H1 (cell line): ENCODE results near the gene HOXD12. TPM values are rescaled to one million over a fixed set of nuclear protein-coding genes. Genes with fewer than 3 reads are reported as not detected.

Experiments
- CTCF ChIA-PET: fragments of 300-600 bp; sonication (Branson Sonifier 250); formaldehyde crosslinking; loops from one replicate; lab custom pipeline; 2021; ENCODE audit not compliant: partially characterized antibody; lab: Charles Lee
- POLR2A ChIA-PET: fragments of 300-600 bp; sonication (Branson Sonifier 250); formaldehyde crosslinking; loops from one replicate; lab custom pipeline; 2021; ENCODE audit warnings: inconsistent platforms; ENCODE audit not compliant: partially characterized antibody; lab: Charles Lee
- DNase-seq, 2 experiments: peaks; one replicate each; pipeline versions ENCODE4 v3.0.0 to v3.0.0-alpha.2; 2010 to 2022; ENCODE audit warnings: low spot score in 2 of 2, low read depth in 1 of 2, mixed read lengths in 1 of 2
- FAIRE-seq: peaks from 2 replicates; lab custom pipeline; 2011; peaks lifted over from hg19 to GRCh38; lab: Jason Lieb, UNC
- H2AFZ ChIP-seq: 2 replicates; pipeline ENCODE4 v1.8.1; 2012; ENCODE audit warnings: low read length, inconsistent platforms
- H2AK5ac ChIP-seq: 2 replicates; pipeline ENCODE4 v1.6.1; 2013; ENCODE audit warnings: low read depth, low read length
- H2BK120ac ChIP-seq: replicated peaks from 2 replicates; pipeline ENCODE3; 2013; ENCODE audit warnings: low read depth, low read length, inconsistent platforms
- H2BK12ac ChIP-seq: 2 replicates; pipeline ENCODE4 v1.6.1; 2013; ENCODE audit warnings: low read depth, low read length
- H2BK15ac ChIP-seq: 2 replicates; pipeline ENCODE4 v1.6.1; 2013; ENCODE audit warnings: low read length
- H2BK20ac ChIP-seq: 2 replicates; pipeline ENCODE4 v1.6.1; 2013; ENCODE audit warnings: low read length
- H2BK5ac ChIP-seq: 2 replicates; pipeline ENCODE4 v1.6.1; 2013; ENCODE audit warnings: low read depth, low read length
- H3K14ac ChIP-seq: 2 replicates; pipeline ENCODE4 v1.6.1; 2013; ENCODE audit warnings: inconsistent platforms; ENCODE audit not compliant: insufficient read length
- H3K18ac ChIP-seq: 2 replicates; pipeline ENCODE4 v1.6.1; 2013; ENCODE audit warnings: low read length; ENCODE audit errors: extremely low read depth
- H3K23ac ChIP-seq: 2 replicates; pipeline ENCODE4 v1.6.1; 2013; ENCODE audit warnings: inconsistent platforms; ENCODE audit not compliant: insufficient read length
- H3K23me2 ChIP-seq: 2 replicates; pipeline ENCODE4 v1.6.1; 2013; ENCODE audit warnings: low read depth, low read length
- H3K27ac ChIP-seq: 2 replicates; pipeline ENCODE4 v1.6.1; 2011; ENCODE audit warnings: low read depth, low read length, inconsistent platforms
- H3K27me3 ChIP-seq, 4 experiments: replicated peaks in 1 of 4; 1 replicate in 1 of 4; 2 replicates in 3 of 4; pipeline versions ENCODE4 v1.6.1 to v1.8.1; 2011 to 2013; ENCODE audit warnings: low read length in 3 of 4, mild to moderate bottlenecking in 3 of 4, inconsistent platforms in 2 of 4, mixed read lengths in 2 of 4, moderate library complexity in 1 of 4; ENCODE audit not compliant: control insufficient read depth in 3 of 4, insufficient read depth in 3 of 4; ENCODE audit errors: extremely low read depth in 1 of 4
- H3K36me3 ChIP-seq, 4 experiments: 2 replicates each; pipeline versions ENCODE4 v1.6.1 to v1.8.1; 2011 to 2013; ENCODE audit warnings: mild to moderate bottlenecking in 4 of 4, low read length in 3 of 4, moderate library complexity in 2 of 4, control low read depth in 1 of 4, inconsistent platforms in 1 of 4; ENCODE audit not compliant: insufficient read depth in 4 of 4, control insufficient read depth in 2 of 4
- H3K4ac ChIP-seq: replicated peaks from 2 replicates; pipeline ENCODE3; 2013; ENCODE audit warnings: low read length, low read depth, mixed read lengths, inconsistent platforms; ENCODE audit not compliant: insufficient read length
- H3K4me1 ChIP-seq, 4 experiments: replicated peaks in 1 of 4; 1 replicate in 1 of 4; 2 replicates in 3 of 4; pipeline versions ENCODE4 v1.6.1 to v1.8.1; 2011 to 2013; ENCODE audit warnings: low read length in 3 of 4, inconsistent platforms in 2 of 4, mixed read lengths in 1 of 4; ENCODE audit not compliant: insufficient read depth in 4 of 4, control insufficient read depth in 3 of 4
- H3K4me2 ChIP-seq, 2 experiments: 2 replicates each; pipeline versions ENCODE4 v1.6.1 to v1.8.1; 2011 to 2013; ENCODE audit warnings: low read depth in 2 of 2, low read length in 2 of 2, control low read depth in 1 of 2, inconsistent platforms in 1 of 2, mild to moderate bottlenecking in 1 of 2; ENCODE audit not compliant: insufficient read depth in 1 of 2
- H3K4me3 ChIP-seq, 4 experiments: fragments of 200-600, 300-600 bp in 1 of 4; sonication (generic), shearing (Covaris generic), sonication (Bioruptor Twin) in 1 of 4; 2 replicates each; pipeline versions ENCODE4 v1.5.1 to v1.8.1; 2011 to 2016; ENCODE audit warnings: low read length in 4 of 4, low read depth in 3 of 4, control low read depth in 2 of 4, inconsistent platforms in 2 of 4, mild to moderate bottlenecking in 2 of 4, mixed read lengths in 1 of 4, moderate library complexity in 1 of 4; ENCODE audit not compliant: insufficient read depth in 2 of 4; ENCODE audit errors: extremely low read depth in 1 of 4
- H3K56ac ChIP-seq: replicated peaks from 2 replicates; pipeline ENCODE3; 2013; ENCODE audit warnings: low read depth, mild to moderate bottlenecking, mixed read lengths, low read length, inconsistent platforms; ENCODE audit not compliant: insufficient read length
- H3K79me1 ChIP-seq: 2 replicates; pipeline ENCODE4 v1.6.1; 2013; ENCODE audit warnings: low read depth, low read length, control low read depth
- H3K79me2 ChIP-seq, 2 experiments: 2 replicates each; pipeline versions ENCODE4 v1.6.1 to v1.8.1; 2012 to 2013; ENCODE audit warnings: low read length in 2 of 2, mild to moderate bottlenecking in 2 of 2, inconsistent platforms in 1 of 2; ENCODE audit not compliant: insufficient read depth in 2 of 2, control insufficient read depth in 1 of 2
- H3K9ac ChIP-seq, 4 experiments: replicated peaks in 1 of 4; 1 replicate in 1 of 4; 2 replicates in 3 of 4; pipeline versions ENCODE4 v1.6.1 to v1.8.1; 2011 to 2013; ENCODE audit warnings: low read depth in 3 of 4, low read length in 3 of 4, control low read depth in 2 of 4, mild to moderate bottlenecking in 2 of 4, moderate library complexity in 2 of 4, inconsistent platforms in 1 of 4; ENCODE audit errors: extremely low read depth in 1 of 4
- H3K9me3 ChIP-seq, 2 experiments: 2 replicates each; pipeline versions ENCODE4 v1.6.1 to v1.8.1; 2012 to 2013; ENCODE audit warnings: mild to moderate bottlenecking in 2 of 2, moderate library complexity in 2 of 2, control low read depth in 1 of 2, inconsistent platforms in 1 of 2, low read depth in 1 of 2, low read length in 1 of 2, mixed read lengths in 1 of 2; ENCODE audit not compliant: insufficient read depth in 2 of 2
- H4K20me1 ChIP-seq, 2 experiments: replicated peaks in 1 of 2; 2 replicates each; pipeline versions ENCODE3 to v1.8.1; 2011 to 2013; ENCODE audit warnings: inconsistent platforms in 2 of 2, low read length in 2 of 2, mild to moderate bottlenecking in 1 of 2; ENCODE audit not compliant: insufficient read depth in 2 of 2, control insufficient read depth in 1 of 2
- H4K5ac ChIP-seq: 2 replicates; pipeline ENCODE4 v1.6.1; 2013; ENCODE audit warnings: low read length, low read depth, mixed read lengths, inconsistent platforms; ENCODE audit not compliant: insufficient read length
- H4K8ac ChIP-seq: 2 replicates; pipeline ENCODE4 v1.8.0; 2013; ENCODE audit warnings: mild to moderate bottlenecking, moderate library complexity, low read length, inconsistent platforms; ENCODE audit not compliant: insufficient read depth; ENCODE audit errors: extremely low read depth
- H4K91ac ChIP-seq: replicated peaks from 2 replicates; pipeline ENCODE3; 2013; ENCODE audit warnings: low read length, mixed read lengths, inconsistent platforms; ENCODE audit not compliant: insufficient read length
- CTCF ChIP-seq, 3 experiments: IDR thresholded peaks; 1 replicate in 2 of 3; 2 replicates in 1 of 3; pipeline versions ENCODE4 v1.5.1 to v1.6.1; 2011; ENCODE audit warnings: low read length in 3 of 3, mild to moderate bottlenecking in 3 of 3, inconsistent platforms in 2 of 3, low read depth in 1 of 3, moderate library complexity in 1 of 3; ENCODE audit not compliant: insufficient read depth in 1 of 3; ENCODE audit errors: control extremely low read depth in 1 of 3
- EZH2 ChIP-seq: fragments of 200-600 bp; sonication (generic); IDR thresholded peaks from 2 replicates; pipeline ENCODE4 v1.7.1; 2012; ENCODE audit warnings: low read depth, mild to moderate bottlenecking, moderate library complexity, low read length, inconsistent platforms; ENCODE audit not compliant: severe bottlenecking
- JUND ChIP-seq: IDR thresholded peaks from 2 replicates; pipeline ENCODE4 v1.6.1; 2011; ENCODE audit warnings: mild to moderate bottlenecking, improper control_type of control experiment, low read length
- MAX ChIP-seq: IDR thresholded peaks from 2 replicates; pipeline ENCODE4 v1.6.1; 2012; ENCODE audit warnings: inconsistent platforms
- POLR2AphosphoS5 ChIP-seq: IDR thresholded peaks from 2 replicates; pipeline ENCODE4 v1.6.1; 2011; ENCODE audit warnings: low read depth, low read length
- RNF2 ChIP-seq: fragments of 200-900, 300-1000 bp; sonication (generic); IDR thresholded peaks from 2 replicates; pipeline ENCODE4 v1.7.1; 2016; ENCODE audit warnings: borderline replicate concordance, low read depth, mild to moderate bottlenecking, antibody characterized with exemption, low read length; ENCODE audit not compliant: poor library complexity, severe bottlenecking; ENCODE audit errors: missing control alignments
- SUZ12 ChIP-seq: fragments of 200-600 bp; sonication (generic); IDR thresholded peaks from 2 replicates; pipeline ENCODE4 v1.6.1; 2012; ENCODE audit warnings: mild to moderate bottlenecking, inconsistent platforms, low read length, moderate library complexity, mixed read lengths
- ZNF274 ChIP-seq: IDR thresholded peaks from 2 replicates; pipeline ENCODE4 v1.7.0; 2012; ENCODE audit warnings: low read length, borderline replicate concordance; ENCODE audit errors: extremely low read depth
- WGBS, 2 experiments: shearing (Covaris generic) in 1 of 2; methylation state at CpG; one replicate each; pipeline versions ENCODE4 v1.1.6 to v1.1.7; 2013 to 2015; ENCODE audit warnings: low lambda C conversion rate in 2 of 2, mixed read lengths in 2 of 2, inconsistent platforms in 1 of 2, low coverage in 1 of 2, missing lambda C conversion rate in 1 of 2; ENCODE audit not compliant: insufficient replicate concordance in 2 of 2, insufficient coverage in 1 of 2, insufficient read length in 1 of 2; ENCODE audit errors: extremely low coverage in 1 of 2, missing lambda C conversion rate in 1 of 2; 5-methylcytosine and 5-hydroxymethylcytosine counted together
- polyA plus RNA-seq, 7 experiments: library from polyadenylated mRNA; depleted of rRNA in 3 of 7; stranded (reverse) in 5 of 7; unstranded in 2 of 7; fragments of >200 nt in 5 of 7; fragments of 200-250 nt in 2 of 7; gene quantifications; 1 replicate in 5 of 7; 2 replicates in 1 of 7; 4 replicates in 1 of 7; pipeline versions ENCODE4 v1.2.1 to v1.2.3, GENCODE V29; 2011 to 2013; ENCODE audit warnings: missing spikeins in 2 of 7, mixed read lengths in 2 of 7
- total RNA-seq: library from RNA; stranded (reverse); fragmentation: NEBNext Ultra II Directional; extraction: Animal tissue kit (Norgen Biotek cat#: 25700); gene quantifications from 2 replicates; pipeline ENCODE4 v1.2.1, GENCODE V29; 2021

Gene HOXD12
- total and polyA plus RNA-seq, 2 of the 8 experiments (the other 6 are each of a cell fraction or from before 2014, with no cell fraction given): not detected

GRCh38 chr2:176149939-176150583 lies 50.5 kb downstream of the HOXD12 start:
- Histone ChIP-seq H2AFZ (no peak overlapping the region), H2BK120ac (no peak overlapping the region), H2BK5ac (no peak overlapping the region), H2BK15ac (no peak overlapping the region), H3K36me3 (peaks cover 0 to 11% (median 0%) of the 10 kb centered on the region in 4 experiments; a peak in 1 of 8 replicates), H4K91ac (no peak overlapping the region), H3K14ac (no peak overlapping the region), H3K23me2 (peaks cover 2% of the 10 kb centered on the region; the same call in 1 of the 2 replicates), H4K8ac (no peak overlapping the region), H3K27ac (no peak overlapping the region), H3K79me2 (no peaks in the 10 kb centered on the region), H3K23ac (no peak overlapping the region), H3K4me3 (no peak overlapping the region), H4K20me1 (peaks cover 17 to 42% of the 10 kb centered on the region in 2 experiments), H3K79me1 (no peaks in the 10 kb centered on the region), H4K5ac (no peak overlapping the region), H3K18ac (no peak overlapping the region), H3K9ac (no peak overlapping the region), H3K56ac (no peak overlapping the region), H3K4me1 (peaks cover 0 to 10% (median 2%) of the 10 kb centered on the region in 4 experiments; a peak in 4 of 7 replicates), H2BK12ac (0 out of 2 replicates have a peak overlapping the region, but pooled peaks have one; percentile 39), H3K4me2 (no peak overlapping the region), H2AK5ac (no peak overlapping the region), H2BK20ac (no peak overlapping the region), H3K27me3 (peaks cover 98 to 100% (median 100%) of the 10 kb centered on the region in 4 experiments), H3K9me3 (no peaks in the 10 kb centered on the region; a peak in 1 of 4 replicates), H3K4ac (no peak overlapping the region)
- WGBS, 2 experiments: 20% methylated on average over 24 of the region's 24 CpGs; no CpG with 5 or more reads in 1 of the 2 experiments
- DNase-seq (no peak), FAIRE-seq (no peak)
- ChIA-PET POLR2A (interaction anchor here (0.7 to 1.3 kb wide), 2 partner anchors 10 to 45 kb away, joined by 3 read pairs; no protein-coding TSS in a partner anchor), CTCF (interaction anchor here (0.9 to 4.4 kb wide), 10 partner anchors 10 to 404 kb away, joined by 3 to 36 read pairs (median 8); no protein-coding TSS in a partner anchor)
- TF ChIP-seq JUND: no peak
- no peak for TF ChIP-seq MAX
- TF ChIP-seq CTCF (IDR thresholded peaks at IDR 0.05; ENCODE audit: control extremely low read depth in 1 of 3, insufficient read depth in 1 of 3, low read depth in 1 of 3, low read length in 3 of 3): no peak
- peak; percentile 27 for TF ChIP-seq RNF2
- TF ChIP-seq POLR2AphosphoS5: no peak
- peak; percentile 92 for TF ChIP-seq SUZ12
- no peak for TF ChIP-seq ZNF274
- peak; percentile 81 for TF ChIP-seq EZH2
